NCI-H2196 treated with DMSO at 0.1 percent for 48 hours (cell line): ENCODE data around the gene NFATC3.

Source experiments
- DNase-seq: peaks from one replicate; lab custom pipeline; 2025; ENCODE audit not compliant: unreplicated experiment; lab: John Stamatoyannopoulos, UW

The NFATC3 gene

DNA sequence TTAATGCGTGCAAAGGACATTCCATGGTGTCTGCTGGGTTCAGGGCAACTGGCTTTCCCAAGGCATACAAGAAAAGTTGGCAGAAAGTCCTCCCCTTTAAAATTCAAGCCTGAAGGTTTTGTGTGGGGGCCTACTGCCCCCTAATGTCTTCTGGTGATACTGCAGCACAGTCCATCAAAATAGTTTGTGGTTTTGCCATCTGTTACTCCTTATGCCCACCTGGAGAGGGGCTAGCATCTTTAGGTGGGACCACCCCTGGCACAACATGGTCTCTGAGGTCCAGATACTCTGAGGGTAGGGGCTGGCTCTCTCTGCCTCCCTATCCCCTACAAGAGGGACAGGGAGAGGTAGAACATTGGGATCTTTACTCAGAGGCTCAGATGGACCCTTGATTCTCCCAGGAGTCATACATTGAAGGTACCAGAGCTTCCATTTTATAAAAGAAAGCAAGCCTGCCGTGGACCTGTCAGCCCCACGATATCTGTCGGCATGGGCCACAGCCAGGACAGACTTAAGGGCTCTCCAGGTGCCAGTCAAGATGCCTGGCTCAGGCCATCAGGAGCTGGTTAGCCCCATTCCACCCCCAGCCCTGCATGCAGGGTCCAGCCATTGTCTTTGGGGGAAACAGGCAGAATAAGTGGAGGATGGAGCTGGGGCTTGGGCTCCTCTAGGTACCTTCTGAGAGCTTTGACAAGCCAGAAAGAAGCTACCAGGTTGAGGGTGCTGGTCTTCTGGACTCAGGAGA, 144.4 kb downstream of the NFATC3 start:
- DNase-seq, result no peak

DNA sequence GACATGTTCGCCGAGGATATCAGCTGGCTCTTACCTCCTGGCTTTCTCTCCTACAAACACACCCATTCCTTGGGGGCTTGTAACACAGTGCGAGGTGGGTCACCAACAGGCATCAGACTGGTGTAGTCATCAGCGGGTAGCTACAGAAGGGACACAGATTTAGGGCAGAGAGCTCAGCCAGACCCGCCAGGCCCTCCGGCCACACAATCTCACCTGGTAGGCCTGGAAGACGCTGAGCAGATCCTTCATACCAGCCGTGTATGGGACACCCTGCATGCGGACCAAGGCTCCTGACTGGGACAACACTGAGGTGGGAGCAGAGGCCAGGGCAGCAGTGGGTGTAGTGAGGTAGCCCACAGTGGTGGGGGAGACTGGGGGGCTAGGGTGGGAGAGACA, 145.0 kb downstream of the NFATC3 start:
- no peak for DNase-seq

DNA sequence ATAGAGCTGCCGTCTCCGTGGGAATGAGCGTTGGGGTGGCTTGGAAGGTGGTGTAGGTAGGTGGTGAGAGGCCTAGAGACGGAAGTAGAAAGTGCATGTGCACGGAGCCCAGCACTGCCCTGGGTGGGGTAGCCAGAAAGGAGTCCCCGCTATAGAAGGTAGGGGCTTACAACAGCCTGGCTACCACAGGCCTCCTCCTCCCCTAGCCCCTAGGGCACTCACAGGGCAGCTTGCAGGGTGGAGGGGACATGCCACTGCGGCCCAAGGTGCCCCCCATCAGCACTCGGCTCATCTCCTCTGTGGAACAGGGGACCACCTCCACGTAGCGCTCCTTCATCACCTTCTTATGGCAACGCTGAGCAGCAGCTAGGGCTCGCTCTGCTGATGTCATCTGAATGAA, 145.8 kb downstream of the NFATC3 start:
- DNase-seq, result no peak

DNA sequence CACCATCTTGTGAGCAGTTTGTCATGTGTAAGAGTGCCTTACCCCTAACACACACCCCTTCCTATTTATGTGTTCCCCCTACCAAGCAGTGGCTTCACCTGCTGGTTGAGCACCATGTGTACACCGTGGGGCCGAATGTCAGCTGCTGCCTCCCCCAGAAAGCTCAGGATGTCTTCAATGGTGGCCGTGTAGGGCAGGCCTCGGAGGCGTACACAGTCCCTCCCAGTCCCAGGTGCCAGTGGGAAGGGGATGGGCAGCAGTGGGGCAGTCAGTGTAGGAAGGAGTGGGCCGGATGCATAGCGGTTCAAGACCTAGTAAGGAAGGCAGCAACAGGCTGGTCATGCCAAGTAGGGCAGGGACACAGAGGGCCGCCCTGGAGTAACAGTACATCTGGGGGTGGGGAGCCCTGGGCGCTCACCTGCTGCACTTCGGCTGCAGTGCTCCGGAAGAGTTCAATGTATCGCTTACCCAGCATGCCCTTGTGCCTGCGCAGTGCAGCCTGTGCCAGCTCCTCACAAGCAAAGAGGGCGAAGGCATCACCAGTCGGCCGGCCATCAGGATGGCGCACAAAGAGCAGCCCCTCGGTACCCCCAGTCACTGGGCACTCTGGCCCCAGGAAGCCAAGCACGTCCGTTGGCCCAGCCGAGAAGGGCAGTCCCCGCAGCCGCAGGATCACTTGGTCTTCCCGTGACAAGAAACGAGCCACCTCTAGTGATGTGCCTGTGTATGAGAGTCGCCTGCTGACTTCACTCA, 146.4 kb downstream of the NFATC3 start:
- no peak for DNase-seq

DNA sequence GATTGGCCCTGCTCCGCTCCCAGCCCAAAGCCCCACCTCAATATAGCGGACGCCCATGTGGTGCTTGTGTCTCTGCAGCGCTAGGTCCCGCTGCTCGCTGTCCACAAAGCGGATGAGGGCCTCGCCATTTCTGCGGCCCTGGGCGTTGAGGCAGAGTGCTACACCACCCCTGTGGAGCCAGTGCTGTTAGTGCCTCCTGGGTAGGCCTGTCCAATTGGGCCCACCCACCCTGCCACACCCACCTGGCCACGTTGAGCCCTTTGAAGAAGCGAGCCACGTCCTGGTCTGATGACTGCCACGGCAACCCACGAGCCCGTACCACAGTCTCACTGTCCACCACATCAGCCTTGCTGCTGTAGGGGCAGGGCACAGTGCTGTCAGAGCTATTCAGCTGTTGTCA, 147.2 kb downstream of the NFATC3 start:
- DNase-seq, result no peak

DNA sequence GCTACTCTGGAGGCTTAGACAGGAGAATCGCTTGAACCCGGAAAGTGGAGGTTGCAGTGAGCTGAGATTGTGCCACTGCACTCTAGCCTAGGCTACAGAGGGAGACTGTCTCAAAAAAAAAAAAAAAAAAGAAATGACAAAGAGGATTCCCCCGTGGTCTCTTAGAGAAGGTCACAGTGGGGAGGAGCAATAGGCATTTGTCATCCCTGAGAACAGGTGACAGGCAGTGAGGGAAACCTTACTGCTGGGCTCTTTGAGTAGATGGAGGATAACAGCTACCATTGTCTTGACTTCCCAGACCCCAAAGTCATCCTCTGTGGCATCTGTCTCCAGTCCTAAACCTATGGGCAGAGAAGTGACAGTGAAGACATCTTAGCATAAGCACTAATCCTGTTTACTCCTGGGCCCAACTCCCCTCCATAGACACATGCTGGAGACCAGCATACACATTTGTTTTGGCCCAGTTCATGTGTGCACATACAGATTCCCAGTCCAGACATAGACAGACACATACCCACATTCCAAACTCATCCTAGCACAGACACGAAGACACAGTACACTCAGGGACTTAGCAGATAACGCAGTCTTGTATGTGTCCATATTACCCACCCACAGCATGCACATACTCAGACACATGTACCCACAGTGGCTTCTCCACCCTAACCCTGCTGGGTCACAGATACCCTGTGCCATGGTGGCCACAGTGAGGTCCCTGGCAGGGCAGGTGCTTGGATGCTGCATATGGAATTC, 148.1 kb downstream of the NFATC3 start:
- no peak for DNase-seq

DNA sequence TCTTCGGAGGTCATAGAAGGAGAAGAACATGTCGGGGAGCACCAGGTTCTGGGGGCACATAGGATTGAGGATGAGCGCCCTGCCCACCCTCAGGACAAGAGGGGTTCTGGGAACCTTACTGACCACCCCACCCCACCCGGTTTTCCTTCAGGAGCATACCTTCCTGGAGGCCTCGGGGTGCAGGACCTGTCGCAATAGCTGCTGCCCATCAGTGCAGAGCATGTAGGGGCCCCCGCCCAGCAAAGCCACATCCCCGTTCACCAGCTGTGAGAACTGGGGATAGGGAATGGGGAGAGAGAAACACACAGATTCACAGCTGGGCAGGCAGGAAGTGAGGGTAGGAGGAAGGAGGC, 148.6 kb downstream of the NFATC3 start:
- no peak for DNase-seq

DNA sequence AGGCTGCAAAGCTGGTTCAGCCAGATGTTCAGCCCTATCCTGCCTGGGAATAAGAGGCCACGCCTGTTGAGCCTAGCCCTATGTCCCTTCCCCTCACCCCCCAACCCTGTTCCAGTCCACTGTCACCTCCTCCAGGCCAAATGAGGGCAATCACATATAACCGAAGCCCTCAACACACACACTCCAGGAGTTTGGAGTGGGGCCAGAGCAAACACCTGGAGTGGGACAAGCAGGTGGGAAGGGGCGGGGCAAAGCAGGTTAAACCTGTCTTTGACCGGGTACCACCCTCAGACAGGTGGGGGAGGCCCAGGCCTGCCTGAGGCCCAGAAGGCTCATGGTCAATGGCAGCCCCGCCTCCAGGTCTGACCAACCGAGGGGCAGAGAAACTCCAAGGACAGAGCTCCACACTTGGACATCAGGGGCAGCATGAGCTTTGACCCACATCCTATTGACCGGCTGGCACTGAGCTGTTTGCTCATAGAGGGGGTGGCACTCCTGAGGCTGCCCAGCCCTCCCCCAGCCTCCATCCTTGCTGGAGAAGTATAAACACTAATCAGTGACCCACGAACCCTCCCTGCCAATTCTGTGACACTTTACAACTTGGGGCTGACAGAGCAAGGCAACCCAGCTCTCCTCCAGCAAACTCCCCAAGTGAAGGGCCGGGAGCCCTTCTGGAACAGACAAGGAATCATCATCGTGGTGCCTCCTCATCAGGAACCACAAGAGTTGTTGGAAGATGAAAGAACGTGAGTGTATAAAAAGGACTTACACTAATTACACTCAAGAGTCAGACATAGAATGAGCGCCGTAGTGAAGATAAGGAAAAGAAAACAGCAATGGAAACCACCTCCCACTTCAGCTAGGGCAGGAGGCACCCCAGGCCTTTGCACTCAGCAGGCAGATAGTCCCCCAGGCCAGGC, 149.3 kb downstream of the NFATC3 start:
- peak; percentile 59 for DNase-seq

DNA sequence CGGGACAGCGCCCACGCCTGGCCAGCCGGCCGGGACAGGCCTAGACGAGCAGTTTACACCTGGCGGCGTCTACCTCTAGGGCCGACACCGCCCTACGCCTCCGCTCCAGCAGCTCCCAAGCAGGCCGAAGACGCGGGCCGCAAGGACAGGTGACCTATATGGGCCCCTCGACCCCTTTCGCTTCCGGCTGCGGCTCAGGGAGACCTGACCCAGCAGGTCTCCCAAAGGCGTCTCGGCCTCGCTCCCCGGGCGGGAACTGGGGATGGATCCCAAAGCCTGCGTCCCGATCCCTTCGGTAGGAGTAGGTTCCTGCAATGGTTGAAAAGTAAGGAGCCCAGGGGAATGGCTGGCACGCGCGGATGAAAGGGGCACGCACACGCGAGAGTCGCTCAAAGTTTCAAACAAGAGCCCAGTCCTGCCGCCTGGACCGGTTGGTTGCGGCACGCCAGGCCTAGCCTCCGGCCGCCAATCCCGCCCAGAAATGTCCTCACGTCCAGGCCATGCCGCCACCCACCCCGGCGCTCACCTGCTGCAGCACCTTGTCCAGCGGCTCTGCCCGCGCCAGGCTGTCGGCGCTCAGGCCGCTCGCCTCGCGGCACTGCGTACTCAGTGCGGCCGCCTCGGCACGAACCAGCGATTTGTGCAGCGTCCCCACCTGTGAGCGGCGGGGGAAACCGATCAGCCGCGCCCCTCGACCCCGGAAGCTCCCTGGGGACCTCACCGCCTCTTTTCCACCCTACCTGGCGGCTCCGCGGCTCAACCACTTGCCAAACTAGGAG, 150.1 kb downstream of the NFATC3 start:
- DNase-seq, result no peak

DNA sequence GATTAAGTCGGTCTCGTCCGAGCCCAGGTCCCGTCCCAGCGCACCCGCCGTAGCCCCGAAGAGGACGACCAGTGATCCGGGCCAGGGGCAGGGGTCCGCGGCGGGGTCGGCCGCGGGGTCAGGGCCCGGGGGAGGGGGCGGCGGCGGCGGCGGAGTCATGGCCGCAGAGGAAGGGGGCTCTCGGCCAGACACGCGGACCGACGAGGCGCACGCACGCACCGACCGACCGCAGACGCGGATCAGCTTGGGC, 150.6 kb downstream of the NFATC3 start, which contains the start of gene ESRP2:
TSS of gene ESRP2 (minus strand) at position 241 of the 250 bp plus-strand sequence. CDS start at position 159, 82 bp downstream.
- no peak for DNase-seq

DNA sequence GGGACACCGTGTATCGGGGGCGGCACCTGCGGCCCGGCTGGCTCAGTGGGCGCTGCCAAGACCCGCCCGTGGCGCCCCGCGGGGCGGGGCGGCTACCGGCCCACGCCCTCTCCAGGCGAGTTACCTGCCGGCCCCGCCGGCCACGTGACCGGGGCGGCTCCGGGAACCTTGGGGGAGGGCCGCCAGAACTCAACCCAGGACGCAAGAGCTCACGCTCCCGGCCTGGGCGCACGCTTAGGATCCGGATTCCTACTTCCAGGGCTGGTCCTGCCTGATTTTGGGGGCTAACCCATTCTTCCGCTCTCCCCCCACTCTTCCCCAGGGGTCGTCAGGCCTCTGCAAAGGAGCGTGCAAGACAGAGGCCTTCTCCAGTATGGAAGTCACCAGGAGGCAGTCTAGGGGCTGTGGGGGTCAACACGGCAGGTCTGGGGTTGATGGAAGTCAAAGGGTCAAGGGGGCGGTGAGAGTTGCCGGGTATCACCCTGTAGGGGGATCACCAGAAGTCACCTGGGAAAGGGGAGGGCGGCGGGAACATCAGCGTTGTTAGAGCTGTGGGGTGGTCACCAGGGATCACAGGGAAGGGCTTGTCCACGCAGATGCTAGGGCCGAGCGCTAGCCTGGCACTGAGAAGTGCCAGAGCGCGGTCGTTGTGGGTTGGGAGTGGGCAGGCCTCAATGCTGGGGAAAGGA, 151.1 kb downstream of the NFATC3 start:
- peak; percentile 48 for DNase-seq

DNA sequence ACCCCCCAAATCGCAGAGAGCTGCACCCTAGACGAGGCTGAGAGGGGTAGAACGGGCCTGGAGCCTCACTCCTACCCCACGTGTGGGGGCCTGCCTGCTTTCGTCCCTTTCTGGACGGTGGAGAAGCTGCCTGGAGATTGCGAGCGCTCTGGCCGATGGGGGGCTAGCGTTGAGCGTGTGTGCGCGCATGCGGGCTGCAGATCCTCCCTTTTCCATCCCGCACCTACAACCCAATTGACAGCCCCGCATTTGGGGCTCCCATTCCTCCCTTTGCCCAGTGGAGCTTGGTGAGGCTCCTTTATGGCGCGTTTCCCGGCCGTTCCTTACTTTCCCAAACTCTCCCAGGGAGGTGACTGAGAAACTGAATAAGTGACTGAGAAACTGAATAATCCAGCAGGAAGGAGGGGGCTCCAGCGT, 151.7 kb downstream of the NFATC3 start:
- DNase-seq, result no peak

DNA sequence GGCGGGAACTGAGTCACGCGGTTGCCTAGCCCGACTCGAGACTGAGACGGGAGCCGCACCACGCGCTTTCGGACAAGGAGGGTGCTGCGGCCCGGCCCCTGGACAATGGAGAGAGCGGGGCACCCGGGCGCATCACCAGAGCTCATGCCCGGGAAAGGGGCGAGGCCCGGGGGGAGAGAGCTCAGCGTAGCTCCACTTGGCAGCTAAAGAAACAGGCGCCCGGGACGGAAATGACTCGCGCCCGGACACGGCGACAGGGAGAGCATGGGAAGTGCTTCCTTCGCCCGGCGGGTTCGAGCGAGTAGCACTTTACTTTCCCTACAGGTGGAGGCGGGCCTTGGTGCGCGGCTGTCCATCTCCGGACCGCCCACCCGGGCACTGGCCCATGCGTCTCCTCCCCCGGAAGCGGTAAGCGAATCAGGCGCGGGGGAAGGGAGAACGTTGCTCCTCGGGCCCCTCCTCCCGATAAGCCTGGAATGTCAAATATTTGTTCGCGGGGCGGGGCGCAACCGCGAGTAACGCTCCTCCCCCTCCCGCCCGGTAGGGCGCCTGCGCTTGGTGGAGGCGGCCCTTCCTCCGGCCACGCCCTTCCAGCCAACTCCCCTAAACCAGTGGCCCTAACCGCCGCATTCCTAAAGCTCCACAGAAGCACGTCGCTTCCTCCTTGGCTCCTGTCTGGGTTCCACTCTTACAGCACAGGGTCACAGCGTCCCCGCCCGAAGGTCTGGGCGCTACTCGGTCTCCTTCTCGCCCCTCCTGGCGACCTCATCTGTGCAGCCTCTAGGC, 152.3 kb downstream of the NFATC3 start:
- peak; percentile 87 for DNase-seq

DNA sequence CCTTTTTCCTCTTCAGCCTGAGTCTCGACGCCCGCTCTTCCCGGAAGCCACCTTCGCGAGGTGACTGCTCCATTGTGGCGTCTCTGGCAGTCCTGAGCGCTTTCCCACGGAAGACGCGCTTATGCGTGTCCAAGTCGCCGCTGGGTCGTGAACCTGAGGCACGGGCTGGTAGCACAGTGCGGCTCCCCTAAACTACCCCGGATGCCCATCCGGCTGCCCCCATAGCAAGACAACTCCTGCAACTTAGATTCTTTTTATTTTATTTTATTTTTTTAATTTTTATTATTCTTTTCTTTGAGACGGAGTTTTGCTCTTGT, 152.8 kb downstream of the NFATC3 start:
- DNase-seq, result no peak

DNA sequence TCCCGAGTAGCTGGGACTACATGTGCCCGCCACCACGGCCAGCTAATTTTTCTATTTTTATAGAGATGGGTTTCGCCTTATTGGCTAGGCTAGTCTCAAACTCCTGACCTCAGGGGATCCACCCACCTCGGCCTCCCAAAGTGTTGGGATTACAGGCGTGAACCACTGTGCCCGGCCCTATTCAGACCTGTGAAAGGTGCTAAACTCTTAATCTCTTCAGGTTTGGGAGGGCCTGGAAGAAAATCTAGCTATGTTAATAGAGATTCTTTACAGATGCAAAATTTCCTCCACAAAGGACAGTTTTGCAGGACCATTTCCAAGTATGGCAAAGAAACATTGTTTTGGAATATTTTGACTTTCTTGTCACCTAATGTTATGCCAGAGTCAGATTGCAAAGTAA, 156.9 kb downstream of the NFATC3 start:
- DNase-seq, result no peak

DNA sequence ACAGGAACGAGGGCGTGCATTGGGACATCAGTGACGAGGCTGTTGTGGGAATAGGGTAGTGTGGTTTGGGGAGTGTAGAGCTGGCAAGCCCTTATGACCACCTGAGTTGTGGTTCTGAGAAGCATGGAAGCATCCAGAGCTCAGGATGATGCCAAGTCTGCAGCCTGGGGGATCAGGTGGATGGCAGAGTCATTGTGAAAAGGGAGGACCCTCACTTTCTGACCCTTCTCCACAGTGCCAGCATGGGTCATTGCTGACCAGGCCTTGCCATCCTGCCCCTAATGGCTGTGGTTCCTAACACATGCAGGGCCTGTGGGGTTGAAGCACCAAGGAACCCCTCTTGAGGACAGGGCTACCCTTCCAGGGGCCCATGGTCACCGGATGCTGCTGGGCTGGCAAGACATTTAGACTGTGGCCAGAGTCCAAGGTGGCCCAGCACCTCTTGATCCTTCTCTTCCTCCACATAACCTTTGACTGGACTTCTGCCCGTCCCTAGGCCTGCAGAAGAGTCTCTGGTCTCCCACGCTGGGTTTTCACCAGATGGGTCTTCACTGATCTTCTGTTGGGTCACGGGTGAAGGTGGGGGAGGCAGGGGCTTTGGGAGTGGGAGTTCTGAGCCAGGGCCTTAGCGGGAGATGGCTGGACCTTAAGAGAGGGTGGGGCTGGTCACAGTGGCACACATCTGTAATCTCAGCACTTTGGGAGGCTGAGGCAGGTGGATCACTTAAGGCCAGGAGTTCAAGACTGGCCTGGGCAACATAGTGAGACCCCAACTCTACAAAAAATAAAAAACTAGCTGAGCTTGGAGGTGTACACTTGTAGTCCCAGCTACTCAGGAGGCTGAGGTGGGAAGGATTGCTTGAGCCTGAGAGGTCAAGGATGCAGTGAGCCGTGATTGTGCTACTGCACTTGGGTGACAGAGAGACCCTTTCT, 158.0 kb downstream of the NFATC3 start:
- no peak for DNase-seq

DNA sequence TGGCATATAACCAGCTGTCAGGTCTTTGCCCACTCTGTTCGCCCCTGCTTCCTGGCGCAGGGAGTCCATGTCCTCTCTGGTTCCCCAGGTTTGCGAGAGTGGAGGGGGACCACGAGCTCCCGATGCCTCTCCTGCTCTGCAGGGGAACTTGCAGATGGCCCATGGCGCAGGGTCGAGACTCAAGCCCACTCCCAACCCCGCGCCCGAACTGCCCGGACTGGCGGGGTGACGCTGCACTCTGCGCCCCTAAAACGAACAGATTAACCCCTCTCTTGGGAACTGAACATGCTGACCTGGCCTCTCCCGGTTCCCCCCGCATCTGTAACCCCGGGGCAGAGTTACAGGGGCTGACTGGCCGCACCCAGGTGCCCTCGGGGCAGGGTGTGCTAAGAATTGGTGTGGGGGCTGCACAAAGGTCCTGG, 159.3 kb downstream of the NFATC3 start:
- DNase-seq, result no peak
